Effector memory CD4-positive, alpha-beta T cell (primary cell): Measurements from ENCODE around the gene APOH.

ENCODE experiments used
- DNase-seq, 3 donors: peaks; one replicate each; pipeline ENCODE4 v3.0.0-alpha.2; 2020
- H3K27ac ChIP-seq: 2 replicates; pipeline ENCODE4 v1.7.0; 2013; ENCODE audit warnings: mild to moderate bottlenecking, low read length, moderate library complexity; ENCODE audit not compliant: insufficient read depth, poor library complexity, severe bottlenecking
- H3K27me3 ChIP-seq: replicated peaks from 2 replicates; pipeline ENCODE4 v1.7.0; 2013; ENCODE audit warnings: mild to moderate bottlenecking, low read length; ENCODE audit not compliant: insufficient read depth, control insufficient read depth, poor library complexity, severe bottlenecking
- H3K36me3 ChIP-seq: 2 replicates; pipeline ENCODE4 v1.7.0; 2013; ENCODE audit warnings: mild to moderate bottlenecking, low read length, moderate library complexity; ENCODE audit not compliant: control insufficient read depth, insufficient read depth
- H3K4me1 ChIP-seq: 2 replicates; pipeline ENCODE4 v1.7.0; 2013; ENCODE audit warnings: low read length, mild to moderate bottlenecking; ENCODE audit not compliant: control insufficient read depth, insufficient read depth, poor library complexity, severe bottlenecking
- H3K4me3 ChIP-seq: 2 replicates; pipeline ENCODE4 v1.7.0; 2013; ENCODE audit warnings: low read length, low read depth, mild to moderate bottlenecking; ENCODE audit not compliant: insufficient read depth, poor library complexity, severe bottlenecking
- H3K9me3 ChIP-seq: 2 replicates; pipeline ENCODE4 v1.7.0; 2013; ENCODE audit warnings: mild to moderate bottlenecking, low read length, moderate library complexity; ENCODE audit not compliant: control insufficient read depth
- total RNA-seq, 3 donors: gene quantifications; one replicate each; lab custom pipeline; 2026; lab: John Stamatoyannopoulos, UW

Gene APOH, protein sequence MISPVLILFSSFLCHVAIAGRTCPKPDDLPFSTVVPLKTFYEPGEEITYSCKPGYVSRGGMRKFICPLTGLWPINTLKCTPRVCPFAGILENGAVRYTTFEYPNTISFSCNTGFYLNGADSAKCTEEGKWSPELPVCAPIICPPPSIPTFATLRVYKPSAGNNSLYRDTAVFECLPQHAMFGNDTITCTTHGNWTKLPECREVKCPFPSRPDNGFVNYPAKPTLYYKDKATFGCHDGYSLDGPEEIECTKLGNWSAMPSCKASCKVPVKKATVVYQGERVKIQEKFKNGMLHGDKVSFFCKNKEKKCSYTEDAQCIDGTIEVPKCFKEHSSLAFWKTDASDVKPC
- total RNA-seq: 0 reads per million in 3 donors

DNA sequence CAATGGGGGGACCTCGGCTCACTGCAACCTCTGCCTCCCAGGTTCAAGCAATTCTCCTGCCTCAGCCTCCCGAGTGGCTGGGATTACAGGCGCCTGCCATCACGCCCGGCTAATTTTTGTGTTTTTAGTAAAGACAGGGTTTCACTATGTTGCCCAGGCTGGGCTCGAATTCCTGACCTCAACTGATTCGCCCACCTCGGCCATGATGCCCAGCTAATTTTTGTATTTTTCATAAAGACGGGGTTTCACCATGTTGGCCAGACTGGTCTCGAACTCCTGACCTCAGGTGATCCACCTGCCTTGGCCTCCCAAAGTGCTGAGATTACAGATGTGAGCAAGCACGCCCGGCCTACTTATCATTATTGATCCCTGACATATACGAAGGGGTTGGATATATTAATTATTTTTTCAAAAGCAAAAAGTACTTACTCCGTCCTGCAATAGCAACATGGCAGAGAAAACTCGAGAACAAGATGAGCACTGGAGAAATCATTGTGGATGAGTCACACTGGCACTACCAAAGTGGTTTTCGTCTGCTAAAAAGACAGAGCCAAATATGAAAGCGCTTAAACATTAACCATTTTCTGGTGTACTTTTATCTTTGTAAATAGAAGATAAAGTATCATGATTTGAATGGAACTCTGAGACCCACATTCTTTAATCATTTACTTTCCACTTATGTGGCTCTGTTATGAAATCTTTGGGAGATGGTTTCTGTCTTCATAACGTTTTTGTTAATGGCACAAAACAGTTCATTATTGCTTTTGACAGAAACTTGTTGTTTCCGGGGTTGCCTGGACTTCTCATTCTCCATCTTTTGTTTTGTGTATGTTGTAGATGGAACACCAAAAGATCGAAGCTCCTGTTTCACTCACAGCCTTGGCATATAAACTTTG is at the start of gene APOH:
APOH (minus strand) TSS at position 529 of the 896 bp plus-strand sequence; CDS start at position 493, 36 bp downstream.
- Histone ChIP-seq H3K9me3 (no peaks in the 10 kb centered on the region), H3K4me3 (no peak within 1 kb of the TSS), H3K36me3 (no peaks in the 10 kb centered on the region), H3K27me3 (no peaks in the 10 kb centered on the region), H3K4me1 (no peaks in the 10 kb centered on the region), H3K27ac (no peak within 1 kb of the TSS)
- no peak for DNase-seq

DNA sequence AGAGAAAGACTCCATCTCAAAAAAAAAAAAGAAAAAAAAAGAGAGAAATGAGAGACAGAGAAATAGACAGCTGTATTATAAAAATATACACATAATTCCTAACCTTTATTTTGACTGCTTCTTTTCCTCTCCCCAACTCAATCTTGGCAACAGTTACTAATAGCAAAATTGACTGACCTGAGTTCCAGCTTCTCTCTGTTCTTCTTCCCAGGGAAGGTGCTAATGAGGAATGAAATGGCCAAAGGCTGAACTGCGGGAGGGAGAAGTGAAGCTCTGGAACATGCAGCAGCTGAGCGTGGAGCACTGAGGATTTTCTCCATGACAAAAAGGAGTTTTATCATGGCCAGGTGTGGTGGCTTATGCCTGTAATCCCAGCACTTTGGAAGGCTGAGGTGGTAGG is 48.0 kb upstream of the APOH start:
- DNase-seq: no peak
- H3K36me3 ChIP-seq: no peaks in the 10 kb centered on the region
- H3K27ac ChIP-seq: no peak overlapping the region
- no peaks in the 10 kb centered on the region for H3K27me3 ChIP-seq
- H3K4me1 ChIP-seq: no peaks in the 10 kb centered on the region
- no peaks in the 10 kb centered on the region for H3K9me3 ChIP-seq
- H3K4me3 ChIP-seq: no peak overlapping the region

DNA sequence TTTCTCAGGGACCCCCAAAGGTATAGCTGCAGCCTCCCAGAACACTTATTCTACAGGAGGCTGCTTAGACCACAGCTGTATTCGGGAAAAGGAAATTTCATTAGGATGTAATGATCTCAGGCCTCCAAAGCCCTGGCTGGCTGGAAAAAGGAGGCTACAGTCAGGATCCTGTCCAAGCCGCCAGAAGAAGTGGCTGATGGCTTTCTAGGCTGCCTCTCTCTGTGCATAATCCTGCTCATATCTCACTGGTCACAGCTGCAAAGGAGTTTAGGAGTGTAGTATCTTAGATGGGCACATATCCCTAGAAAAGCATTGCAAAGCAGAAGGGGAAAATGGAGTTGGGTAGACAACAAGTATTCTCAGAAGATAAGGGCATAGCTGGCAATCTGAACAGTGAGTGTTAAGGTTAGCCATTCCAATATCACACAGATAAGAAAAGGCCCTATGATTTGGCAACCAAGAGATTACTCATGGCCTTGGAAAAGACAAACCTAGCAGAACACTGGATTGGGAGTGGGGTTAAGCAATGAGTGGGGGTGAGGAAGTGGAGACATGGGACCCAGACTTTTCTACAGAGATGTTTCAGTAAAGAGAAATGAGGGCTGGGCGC is 47.2 kb upstream of the APOH start:
- Histone ChIP-seq H3K36me3 (no peaks in the 10 kb centered on the region), H3K4me3 (no peak overlapping the region), H3K9me3 (no peaks in the 10 kb centered on the region), H3K27ac (no peak overlapping the region), H3K4me1 (no peaks in the 10 kb centered on the region), H3K27me3 (no peaks in the 10 kb centered on the region)
- no peak for DNase-seq

DNA sequence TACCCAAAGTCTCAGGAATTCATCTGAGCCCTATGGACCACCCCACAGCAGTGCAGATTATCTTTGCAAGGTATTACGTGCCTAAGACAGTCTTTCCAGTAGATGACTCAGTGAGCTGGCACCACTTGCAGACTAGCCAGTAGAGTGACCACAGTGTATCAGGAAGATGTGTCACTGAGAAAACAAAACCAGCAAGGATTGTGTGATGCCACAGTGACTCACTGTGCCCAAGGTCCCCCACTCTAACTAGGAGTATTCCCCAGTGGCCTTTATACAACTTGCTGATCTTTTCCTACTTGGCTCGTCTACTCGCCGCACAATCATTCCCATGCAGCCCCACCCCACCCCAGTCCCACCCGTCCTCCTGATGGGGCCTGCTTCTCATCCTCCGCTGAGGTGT is 46.4 kb upstream of the APOH start:
- no peaks in the 10 kb centered on the region for H3K27me3 ChIP-seq
- H3K27ac ChIP-seq: no peak overlapping the region
- no peaks in the 10 kb centered on the region for H3K36me3 ChIP-seq
- no peak for DNase-seq
- no peaks in the 10 kb centered on the region for H3K4me1 ChIP-seq
- H3K4me3 ChIP-seq: no peak overlapping the region
- no peaks in the 10 kb centered on the region for H3K9me3 ChIP-seq

DNA sequence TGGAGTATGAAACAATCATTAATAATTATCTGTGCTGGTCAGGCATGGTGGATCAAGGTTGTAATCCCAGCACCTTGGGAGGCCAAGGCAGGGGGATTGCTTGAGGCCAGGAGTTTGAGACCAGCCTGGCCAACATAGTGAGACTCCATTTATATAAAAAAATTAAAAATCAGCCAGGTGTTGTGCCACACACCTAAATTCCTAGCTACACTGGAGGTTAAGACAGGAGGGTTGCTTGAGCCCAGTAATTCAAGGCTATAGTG is 44.3 kb upstream of the APOH start:
- Histone ChIP-seq H3K27ac (no peak overlapping the region), H3K36me3 (no peaks in the 10 kb centered on the region), H3K9me3 (no peaks in the 10 kb centered on the region), H3K4me1 (no peaks in the 10 kb centered on the region), H3K27me3 (no peaks in the 10 kb centered on the region), H3K4me3 (no peak overlapping the region)
- no peak for DNase-seq

DNA sequence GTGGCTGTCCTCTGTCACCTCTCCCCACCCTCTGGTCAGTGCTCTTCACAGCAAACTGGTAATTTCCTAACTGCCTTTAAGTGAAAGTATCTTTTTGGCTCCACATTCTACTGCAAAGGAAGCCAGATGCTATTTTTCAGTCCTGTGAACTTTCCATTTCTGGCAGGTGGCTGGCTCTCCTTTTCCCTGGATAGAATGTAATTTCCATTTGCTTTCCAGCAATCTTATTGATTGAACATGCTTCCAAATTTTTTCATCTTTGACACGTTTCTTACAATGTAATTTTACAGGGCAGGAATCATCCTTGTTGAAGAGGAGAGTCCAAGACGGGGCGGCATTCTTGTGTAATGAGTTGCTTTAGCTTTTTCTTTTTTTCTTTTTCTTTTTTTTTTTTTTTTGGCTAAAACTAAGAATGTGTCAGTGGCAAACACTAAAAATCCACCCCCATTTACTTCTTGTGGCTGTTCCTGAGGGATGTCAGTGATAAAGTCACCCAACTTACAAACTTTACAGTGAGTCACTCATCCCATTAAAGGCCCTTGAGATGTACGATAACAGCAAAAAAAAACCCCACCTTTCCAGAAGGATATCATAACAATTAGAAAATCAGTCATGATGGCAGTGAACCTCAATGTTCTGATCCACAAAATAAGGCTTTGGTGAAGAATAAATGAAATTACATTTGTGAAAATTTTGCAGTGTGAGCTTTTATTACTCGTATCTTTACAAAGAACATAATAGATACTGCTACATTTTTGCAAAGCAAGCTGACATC is 43.8 kb upstream of the APOH start:
- H3K36me3 ChIP-seq: no peaks in the 10 kb centered on the region
- H3K4me3 ChIP-seq: no peak overlapping the region

DNA sequence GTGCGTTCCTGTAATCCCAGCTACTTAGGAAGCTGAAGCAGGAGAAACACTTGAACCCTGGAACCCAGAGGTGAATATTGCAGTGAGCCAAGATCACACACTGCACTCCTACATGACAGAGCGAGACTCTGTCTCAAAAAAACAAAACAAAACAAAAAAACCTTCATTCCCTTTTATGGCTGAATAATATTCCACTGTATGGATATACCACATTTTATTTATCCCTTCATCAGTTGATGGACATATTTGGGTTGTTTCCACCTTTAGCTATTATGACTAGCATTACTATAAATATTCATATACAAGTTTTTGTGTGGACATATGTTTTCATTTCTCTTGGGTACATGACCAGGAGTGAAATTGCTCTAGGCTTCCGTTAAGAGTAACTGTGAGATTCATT is 42.3 kb upstream of the APOH start:
- no peaks in the 10 kb centered on the region for H3K9me3 ChIP-seq
- H3K27ac ChIP-seq: no peak overlapping the region
- H3K4me3 ChIP-seq: no peak overlapping the region
- no peaks in the 10 kb centered on the region for H3K36me3 ChIP-seq
- no peaks in the 10 kb centered on the region for H3K4me1 ChIP-seq
- DNase-seq: no peak
- no peaks in the 10 kb centered on the region for H3K27me3 ChIP-seq

More for the DNA sequence above, 43.8 kb upstream of the APOH start:
- Histone ChIP-seq H3K4me1 (no peaks in the 10 kb centered on the region), H3K27me3 (no peaks in the 10 kb centered on the region), H3K27ac (no peak overlapping the region), H3K9me3 (no peaks in the 10 kb centered on the region)
- DNase-seq: no peak

DNA sequence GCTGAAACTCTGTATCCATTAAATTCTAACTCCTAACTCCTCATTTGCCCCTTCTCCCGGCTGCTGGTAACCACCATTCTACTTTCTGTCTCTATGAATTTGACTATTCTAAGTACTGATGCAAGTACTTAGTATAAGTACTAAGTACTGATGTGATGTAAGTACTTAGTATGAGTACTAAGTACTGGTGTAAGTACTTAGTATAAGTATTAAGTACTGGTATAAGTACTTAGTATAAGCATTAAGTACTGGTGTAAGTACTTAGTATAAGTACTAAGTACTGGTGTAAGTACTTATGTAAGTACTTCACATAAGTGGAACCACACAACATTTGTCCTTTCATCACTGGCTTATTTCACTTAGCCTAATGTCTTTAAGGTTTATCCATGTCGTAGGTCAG is 40.9 kb upstream of the APOH start:
- H3K27me3 ChIP-seq: no peaks in the 10 kb centered on the region
- no peaks in the 10 kb centered on the region for H3K4me1 ChIP-seq
- no peaks in the 10 kb centered on the region for H3K36me3 ChIP-seq
- no peaks in the 10 kb centered on the region for H3K9me3 ChIP-seq
- no peak overlapping the region for H3K4me3 ChIP-seq
- no peak for DNase-seq
- H3K27ac ChIP-seq: no peak overlapping the region

DNA sequence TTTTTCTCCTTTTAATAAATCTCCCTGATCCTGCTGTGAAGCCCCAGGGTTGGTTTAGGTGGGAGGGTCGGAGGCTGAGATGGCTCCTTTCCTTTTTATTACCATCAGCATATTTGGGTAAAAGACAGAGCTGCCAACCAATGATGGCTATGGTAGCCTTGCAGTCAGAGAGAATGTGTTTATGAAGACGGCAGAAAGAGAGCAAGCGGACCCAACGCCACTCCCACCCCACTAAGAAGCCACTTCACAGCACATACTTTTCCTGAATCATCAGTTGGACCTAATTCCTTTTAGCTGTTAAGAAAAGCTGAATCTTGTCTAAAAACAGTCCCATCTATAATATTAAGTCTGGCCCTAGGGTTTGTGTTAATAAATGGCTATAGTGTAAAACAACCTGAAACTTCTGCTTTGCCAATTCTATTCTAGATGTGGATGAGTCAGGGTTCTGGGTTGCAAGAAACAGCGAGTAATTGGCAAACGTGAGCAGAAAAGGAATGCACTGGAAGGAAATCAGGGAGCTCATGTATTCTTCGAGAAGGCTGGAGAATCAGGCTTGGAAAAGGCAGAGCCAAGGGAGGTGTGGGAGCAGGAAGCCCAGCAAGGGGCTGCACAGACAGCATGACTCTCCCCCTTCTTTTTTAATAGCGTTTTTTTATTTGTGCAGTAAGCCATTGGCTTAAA is 39.2 kb upstream of the APOH start:
- Histone ChIP-seq H3K4me1 (no peaks in the 10 kb centered on the region), H3K4me3 (no peak overlapping the region), H3K27me3 (no peaks in the 10 kb centered on the region), H3K9me3 (no peaks in the 10 kb centered on the region), H3K36me3 (no peaks in the 10 kb centered on the region), H3K27ac (no peak overlapping the region)
- DNase-seq: no peak
